AG04450 (cell line): Measurements from ENCODE around the gene PDK2. TPM values are rescaled to one million over a fixed set of nuclear protein-coding genes. Genes with fewer than 3 reads are reported as not detected.

ENCODE experiments used
- CTCF ChIA-PET: fragments of 300-600, 350-600 bp; formaldehyde crosslinking; extraction: SDS; loops from one replicate; lab custom pipeline; 2022; ENCODE audit warnings: antibody characterized with exemption, inconsistent platforms; lab: Charles Lee
- POLR2A ChIA-PET: fragments of 350-600 bp; formaldehyde crosslinking; extraction: SDS; loops from one replicate; lab custom pipeline; 2021; ENCODE audit warnings: antibody characterized with exemption, inconsistent platforms; lab: Yijun Ruan, JAX
- DNase-seq: peaks from one replicate; pipeline ENCODE4 v3.0.0-alpha.2; 2011; ENCODE audit warnings: low read depth, low spot score
- H3K27ac ChIP-seq: one replicate; pipeline ENCODE4 v1.5.1; 2012; ENCODE audit warnings: low read depth, low read length, control low read depth
- H3K27me3 ChIP-seq: one replicate; pipeline ENCODE4 v1.6.0; 2012; ENCODE audit warnings: low read length; ENCODE audit not compliant: control insufficient read depth, insufficient read depth
- H3K4me3 ChIP-seq: 2 replicates; pipeline ENCODE4 v1.5.1; 2011; ENCODE audit warnings: mild to moderate bottlenecking, low read depth, low read length, control low read depth
- H3K9me3 ChIP-seq: 2 replicates; pipeline ENCODE4 v1.5.1; 2012; ENCODE audit warnings: low read length; ENCODE audit not compliant: control insufficient read depth, insufficient read depth
- polyA plus RNA-seq: library from polyadenylated mRNA; depleted of rRNA; stranded (reverse); fragments of >200 nt; gene quantifications from 2 replicates; pipeline ENCODE4 v1.2.3, GENCODE V29; 2011
- TF ChIP-seq, protein P1 (sequence below): IDR thresholded peaks from 2 replicates; pipeline ENCODE4 v1.5.1; 2011; ENCODE audit warnings: low read depth, low read length, control low read depth, inconsistent platforms

Gene PDK2
- polyA plus RNA-seq, 1 experiment = 62.4 TPM

DNA sequence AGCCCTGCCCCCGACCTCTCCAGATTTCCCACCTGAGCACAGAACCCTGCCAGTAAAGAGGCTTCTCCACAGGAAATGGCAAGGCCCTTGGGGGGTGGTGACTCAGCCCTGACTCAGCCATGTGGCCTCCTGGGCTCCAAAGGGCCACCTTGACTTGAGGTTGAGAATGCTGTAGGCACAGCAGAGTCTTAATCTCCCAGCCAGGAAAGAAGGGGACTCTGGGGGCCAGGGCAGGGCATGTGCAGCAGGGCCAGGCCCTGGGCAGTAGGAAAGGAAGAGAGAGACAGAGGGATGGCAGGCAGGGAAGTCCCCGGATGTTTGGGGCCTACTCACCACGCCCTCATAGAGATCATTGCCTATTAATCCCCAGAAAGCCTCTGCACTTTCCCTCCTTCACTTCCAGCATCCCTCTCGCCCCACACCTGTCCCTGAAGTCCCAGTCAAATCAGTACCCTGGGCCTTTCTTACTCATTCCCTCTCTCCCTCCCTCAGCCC lies 44.0 kb upstream of the PDK2 start:
- Histone ChIP-seq H3K27ac (peak overlapping the region; percentile 81), H3K9me3 (no peaks in the 10 kb centered on the region)
- POLR2A ChIA-PET = no interaction called here

DNA sequence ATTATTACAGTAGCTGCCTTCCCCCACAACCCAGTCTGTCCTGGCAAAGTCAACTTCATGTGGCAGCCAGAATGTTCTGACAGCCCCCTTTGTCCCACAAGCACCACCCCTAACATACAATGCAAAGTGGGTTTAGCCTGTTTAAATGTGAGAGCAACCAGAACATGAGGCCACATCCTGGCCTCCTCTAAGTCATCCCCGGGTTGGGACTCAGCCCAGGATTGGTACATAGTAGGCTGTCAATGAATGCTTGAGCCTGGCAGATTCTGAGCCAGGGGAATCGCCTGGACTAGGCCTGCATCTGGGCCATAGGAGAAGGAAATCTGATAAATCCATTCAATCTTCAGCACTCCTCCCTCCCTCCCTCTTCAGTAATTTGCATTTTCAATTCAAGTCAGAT lies 43.5 kb upstream of the PDK2 start:
- H3K27ac ChIP-seq = peak overlapping the region; percentile 81
- TF ChIP-seq, protein P1, sequence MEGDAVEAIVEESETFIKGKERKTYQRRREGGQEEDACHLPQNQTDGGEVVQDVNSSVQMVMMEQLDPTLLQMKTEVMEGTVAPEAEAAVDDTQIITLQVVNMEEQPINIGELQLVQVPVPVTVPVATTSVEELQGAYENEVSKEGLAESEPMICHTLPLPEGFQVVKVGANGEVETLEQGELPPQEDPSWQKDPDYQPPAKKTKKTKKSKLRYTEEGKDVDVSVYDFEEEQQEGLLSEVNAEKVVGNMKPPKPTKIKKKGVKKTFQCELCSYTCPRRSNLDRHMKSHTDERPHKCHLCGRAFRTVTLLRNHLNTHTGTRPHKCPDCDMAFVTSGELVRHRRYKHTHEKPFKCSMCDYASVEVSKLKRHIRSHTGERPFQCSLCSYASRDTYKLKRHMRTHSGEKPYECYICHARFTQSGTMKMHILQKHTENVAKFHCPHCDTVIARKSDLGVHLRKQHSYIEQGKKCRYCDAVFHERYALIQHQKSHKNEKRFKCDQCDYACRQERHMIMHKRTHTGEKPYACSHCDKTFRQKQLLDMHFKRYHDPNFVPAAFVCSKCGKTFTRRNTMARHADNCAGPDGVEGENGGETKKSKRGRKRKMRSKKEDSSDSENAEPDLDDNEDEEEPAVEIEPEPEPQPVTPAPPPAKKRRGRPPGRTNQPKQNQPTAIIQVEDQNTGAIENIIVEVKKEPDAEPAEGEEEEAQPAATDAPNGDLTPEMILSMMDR = no peak
- CTCF ChIA-PET = interaction anchor here (2.0 to 3.6 kb wide), 2 partner anchors 25 to 42 kb away, joined by 11 to 28 read pairs; partner anchors contain the start of gene PDK2
- no peak overlapping the region for H3K4me3 ChIP-seq
- H3K9me3 ChIP-seq = no peaks in the 10 kb centered on the region
- H3K27me3 ChIP-seq = no peaks in the 10 kb centered on the region
- POLR2A ChIA-PET = interaction anchor here (2.6 kb wide), 1 partner anchor 24 kb away, joined by 8 read pairs; no protein-coding TSS in a partner anchor
- no peak for DNase-seq

More for the DNA sequence above, 44.0 kb upstream of the PDK2 start:
- TF ChIP-seq, protein P1 = no peak
- no peak for DNase-seq
- H3K27me3 ChIP-seq = no peaks in the 10 kb centered on the region
- no peak overlapping the region for H3K4me3 ChIP-seq
- CTCF ChIA-PET = interaction anchor here (2.0 kb wide), 1 partner anchor 24 kb away, joined by 11 read pairs; no protein-coding TSS in a partner anchor

DNA sequence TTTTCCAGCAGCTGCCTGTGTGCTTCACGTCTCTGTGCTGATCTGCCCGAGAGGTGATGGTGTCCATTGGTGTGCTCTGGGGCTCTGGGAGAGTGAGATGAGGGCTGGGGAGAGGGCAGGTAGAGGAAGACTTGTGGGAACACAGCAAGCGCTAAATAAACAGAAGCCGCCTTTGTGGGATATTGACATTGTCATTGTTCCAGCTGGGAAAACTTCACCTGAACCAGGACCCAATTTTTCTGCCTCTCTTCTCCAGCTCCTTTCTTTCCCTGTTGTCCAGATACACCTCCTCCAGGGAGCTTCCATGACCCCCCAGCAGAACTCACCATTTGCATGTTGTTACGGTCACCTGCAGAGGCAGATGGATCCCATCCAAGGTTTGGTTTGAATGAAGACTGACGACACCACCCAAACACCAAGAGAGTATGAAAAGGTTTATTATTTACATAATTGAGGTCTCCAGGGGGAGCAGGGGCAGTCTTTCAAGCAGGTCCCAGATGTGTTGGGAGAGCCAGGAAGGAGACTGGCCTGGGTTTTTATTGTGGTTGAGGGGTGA lies 42.8 kb upstream of the PDK2 start:
- no peaks in the 10 kb centered on the region for H3K27me3 ChIP-seq
- no peak overlapping the region for H3K4me3 ChIP-seq
- POLR2A ChIA-PET = interaction anchor here (2.6 kb wide), 1 partner anchor 24 kb away, joined by 8 read pairs; no protein-coding TSS in a partner anchor
- TF ChIP-seq, protein P1 = no peak
- no peak for DNase-seq
- no peaks in the 10 kb centered on the region for H3K9me3 ChIP-seq
- CTCF ChIA-PET = interaction anchor here (2.0 to 3.6 kb wide), 2 partner anchors 25 to 42 kb away, joined by 11 to 28 read pairs; partner anchors contain the start of gene PDK2
- no peak overlapping the region for H3K27ac ChIP-seq

DNA sequence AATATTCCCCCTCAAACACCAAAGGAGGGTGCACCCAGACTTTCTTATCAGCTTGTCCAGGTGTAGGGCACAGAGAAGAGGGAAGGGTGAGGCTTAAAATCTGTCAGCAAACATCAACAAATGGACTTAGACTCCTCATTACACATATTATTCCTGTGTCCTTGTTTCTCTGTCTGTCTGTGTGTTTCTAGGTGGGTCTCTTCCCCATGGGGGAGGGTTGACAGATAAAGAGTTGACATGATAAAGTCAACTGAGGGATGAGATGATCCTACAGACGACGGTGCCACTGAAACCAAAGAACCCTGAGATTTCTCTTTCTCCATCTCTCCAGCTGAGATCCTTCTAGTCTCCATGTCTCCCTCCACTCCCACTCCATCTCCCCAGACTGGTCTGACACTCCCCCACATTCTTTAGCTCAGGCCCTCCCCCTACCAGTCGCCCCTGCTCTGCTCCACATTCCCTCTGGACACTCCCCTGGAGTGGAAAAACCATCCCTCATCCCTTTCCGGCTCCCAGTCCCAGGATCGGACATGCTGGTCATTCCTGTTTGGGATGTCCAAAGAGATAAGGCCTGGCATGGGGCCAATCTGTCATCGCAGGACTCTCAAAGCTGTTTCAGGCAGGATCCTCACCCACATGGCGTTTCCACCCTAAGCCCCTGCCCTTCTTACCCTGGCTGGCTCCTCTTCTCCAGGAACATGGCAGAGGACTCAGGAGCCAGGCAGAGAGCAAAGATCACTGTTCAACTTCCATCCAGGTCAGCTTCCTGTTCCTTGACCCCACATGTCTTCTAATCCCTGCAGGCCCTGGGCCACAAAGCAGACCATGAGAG lies 42.1 kb upstream of the PDK2 start:
- ChIA-PET CTCF (interaction anchor here (2.0 to 3.6 kb wide), 3 partner anchors 26 to 41 kb away, joined by 8 to 28 read pairs (median 11); partner anchors contain the start of gene PDK2), POLR2A (interaction anchor here (2.6 kb wide), 1 partner anchor 25 kb away, joined by 8 read pairs; no protein-coding TSS in a partner anchor)
- no peak overlapping the region for H3K4me3 ChIP-seq
- H3K9me3 ChIP-seq = no peaks in the 10 kb centered on the region
- no peak for DNase-seq
- H3K27me3 ChIP-seq = no peaks in the 10 kb centered on the region
- TF ChIP-seq, protein P1 = no peak
- peak overlapping the region; percentile 24 for H3K27ac ChIP-seq
